HepG2 (cell line): ENCODE results near the gene DNAJC7. TPM values are rescaled to one million over a fixed set of nuclear protein-coding genes. Genes with fewer than 3 reads are reported as not detected.
A peak's percentile ranks its signal among the peaks of the same experiment; 100 is the strongest.

Experiments
- ATAC-seq: fragments of 200-7000 bp; cut with Tn5 transposase; 3 replicates; pipeline ENCODE4 v1.9.1; 2020; ENCODE audit warnings: mild to moderate bottlenecking, moderate library complexity
- BruUV-seq: library from RNA; stranded (reverse); fragments of 400-500 nt; replicated peaks from 2 replicates; lab custom pipeline; 2021; lab: Mats Ljungman, UMichigan
- CTCF ChIA-PET: fragments of 300-600 bp; formaldehyde crosslinking; extraction: SDS; loops from one replicate; lab custom pipeline; 2021; ENCODE audit warnings: low total read pairs, inconsistent platforms, low intra/inter-chr PET ratio; lab: Yijun Ruan, JAX
- POLR2A ChIA-PET: fragments of 350-600 bp; sonication (Branson Sonifier 250); formaldehyde crosslinking; loops from one replicate; lab custom pipeline; 2020; ENCODE audit warnings: antibody characterized with exemption, inconsistent platforms; lab: Yijun Ruan, JAX
- DNase-seq: peaks from one replicate; pipeline ENCODE4 v3.0.0-alpha.2; 2015; ENCODE audit warnings: low spot score
- FAIRE-seq: peaks from 3 replicates; lab custom pipeline; 2011; peaks lifted over from hg19 to GRCh38; lab: Jason Lieb, UNC
- H2AFZ ChIP-seq: one replicate; pipeline ENCODE4 v1.6.1; 2011; ENCODE audit warnings: low read length, inconsistent platforms
- H3K27ac ChIP-seq: fragments of 300-600 bp; 3 replicates; pipeline ENCODE4 v1.8.0; 2011; ENCODE audit warnings: mixed run types, mild to moderate bottlenecking, mixed read lengths, low read length, inconsistent platforms; ENCODE audit not compliant: insufficient read depth; ENCODE audit errors: extremely low read length
- H3K27me3 ChIP-seq, 2 experiments: fragments of 200-600 bp in 1 of 2; 2 replicates in 1 of 2; 3 replicates in 1 of 2; pipeline versions ENCODE4 v1.6.0 to v1.8.0; 2011; ENCODE audit warnings: low read length in 2 of 2, mild to moderate bottlenecking in 2 of 2, moderate library complexity in 2 of 2, inconsistent platforms in 1 of 2; ENCODE audit not compliant: insufficient read depth in 2 of 2, control insufficient read depth in 1 of 2
- H3K36me3 ChIP-seq, 2 experiments: fragments of 200-600 bp in 1 of 2; replicated peaks in 1 of 2; 2 replicates in 1 of 2; 3 replicates in 1 of 2; pipeline versions ENCODE4 v1.5.1 to v1.8.0; 2011; ENCODE audit warnings: low read length in 2 of 2, inconsistent platforms in 1 of 2; ENCODE audit not compliant: insufficient read depth in 2 of 2, control insufficient read depth in 1 of 2
- H3K4me1 ChIP-seq: 2 replicates; pipeline ENCODE4 v1.5.1; 2012; ENCODE audit warnings: low read length, inconsistent platforms; ENCODE audit not compliant: insufficient read depth
- H3K4me2 ChIP-seq: 2 replicates; pipeline ENCODE4 v1.6.0; 2011; ENCODE audit warnings: low read depth, low read length, inconsistent platforms
- H3K4me3 ChIP-seq, 3 experiments: fragments of 200-600 bp in 1 of 3; sonication (generic), shearing (Covaris generic) in 1 of 3; replicated peaks in 1 of 3; 2 replicates each; pipeline ENCODE4 v1.5.1; 2011 to 2016; ENCODE audit warnings: low read length in 3 of 3, inconsistent platforms in 2 of 3, low read depth in 2 of 3, mild to moderate bottlenecking in 2 of 3, control low read depth in 1 of 3, mixed read lengths in 1 of 3; ENCODE audit not compliant: insufficient read depth in 1 of 3
- H3K79me2 ChIP-seq: one replicate; pipeline ENCODE4 v1.6.1; 2011; ENCODE audit warnings: low read length, inconsistent platforms; ENCODE audit not compliant: insufficient read depth
- H3K9ac ChIP-seq: 2 replicates; pipeline ENCODE4 v1.6.0; 2011; ENCODE audit warnings: mild to moderate bottlenecking, low read depth, low read length, inconsistent platforms; ENCODE audit not compliant: insufficient read depth
- H3K9me3 ChIP-seq: 2 replicates; pipeline ENCODE4 v1.5.1; 2012; ENCODE audit warnings: mild to moderate bottlenecking, low read length
- H4K20me1 ChIP-seq: 2 replicates; pipeline ENCODE4 v1.6.0; 2011; ENCODE audit warnings: inconsistent platforms, mild to moderate bottlenecking, low read length, moderate library complexity; ENCODE audit not compliant: insufficient read depth
- ASH2L ChIP-seq: fragments of 300-600, 200-600 bp; sonication (generic); IDR thresholded peaks from 2 replicates; pipeline ENCODE4 v1.7.0; 2017; ENCODE audit warnings: low read depth, mild to moderate bottlenecking, moderate library complexity, mixed read lengths, low read length; ENCODE audit not compliant: insufficient read length
- FOXO1 ChIP-seq: sonication (generic); formaldehyde crosslinking; IDR thresholded peaks from 2 replicates; pipeline ENCODE4 v1.4.0; 2020; ENCODE audit warnings: missing genetic modification reagents
- NFATC3 ChIP-seq: sonication (generic); formaldehyde crosslinking; IDR thresholded peaks from 2 replicates; pipeline ENCODE4 v1.5.1; 2020; ENCODE audit warnings: mild to moderate bottlenecking, missing genetic modification reagents
- NFE2L1 ChIP-seq: sonication (generic); formaldehyde crosslinking; IDR thresholded peaks from 2 replicates; pipeline ENCODE4 v1.4.0; 2020; ENCODE audit warnings: missing genetic modification reagents, mild to moderate bottlenecking, borderline replicate concordance
- SPEN ChIP-seq: sonication (generic); formaldehyde crosslinking; IDR thresholded peaks from 2 replicates; pipeline ENCODE4 v1.5.1; 2020; ENCODE audit warnings: low read depth, mild to moderate bottlenecking, missing genetic modification reagents
- ZNF629 ChIP-seq: sonication (generic); formaldehyde crosslinking; conservative IDR thresholded peaks from 2 replicates; pipeline ENCODE4 v1.5.0; 2020; ENCODE audit warnings: missing genetic modification reagents
- ZNF670 ChIP-seq: sonication (generic); formaldehyde crosslinking; IDR thresholded peaks from 2 replicates; pipeline ENCODE4 v1.8.0; 2022; ENCODE audit warnings: mild to moderate bottlenecking, missing genetic modification reagents, borderline replicate concordance
- ZNF768 ChIP-seq: sonication (generic); formaldehyde crosslinking; IDR thresholded peaks from 2 replicates; pipeline ENCODE4 v1.4.0; 2020; ENCODE audit warnings: missing genetic modification reagents
- WGBS: methylation state at CpG from one replicate; pipeline ENCODE4 v1.1.6; 2017; ENCODE audit warnings: low lambda C conversion rate; 5-methylcytosine and 5-hydroxymethylcytosine counted together
- in situ Hi-C: cut with HindIII; loops from 2 replicates; pipeline ENCODE4 v1.10.0; 2017; ENCODE audit warnings: low pct_unique_long_range_greater_than_20kb; ENCODE audit not compliant: extremely low pct_ligation_motif_present
- intact Hi-C: fragments of 100-400 bp; cut with micrococcal nuclease; formaldehyde crosslinking; loops from one replicate; pipeline ENCODE4 v1.10.0; 2022; ENCODE audit not compliant: unreplicated experiment
- polyA plus RNA-seq, 8 experiments: library from polyadenylated mRNA; depleted of rRNA in 3 of 8; stranded (reverse) in 7 of 8; unstranded in 1 of 8; fragments of >200 nt; fragmentation: Illumina TruSeq in 4 of 8; extraction: Trizol in 4 of 8; gene quantifications; 2 replicates each; pipeline versions ENCODE4 v1.2.1 to v1.2.3, GENCODE V29; 2011 to 2016; ENCODE audit warnings: low read depth in 4 of 8, missing spikeins in 1 of 8, mixed read lengths in 1 of 8; ENCODE audit not compliant: insufficient read depth in 1 of 8
- total RNA-seq, 5 experiments: library from RNA; depleted of rRNA; stranded (reverse); fragments of >200 nt; fragmentation: Illumina TruSeq; extraction: Trizol; gene quantifications; 2 replicates each; pipeline ENCODE4 v1.2.3, GENCODE V29; 2016; ENCODE audit warnings: low read depth in 1 of 5
- TF ChIP-seq, protein P1 (sequence below), 2 experiments: IDR thresholded peaks; 2 replicates each; pipeline ENCODE4 v1.6.1; 2011 to 2012; ENCODE audit warnings: low read length in 2 of 2, borderline replicate concordance in 1 of 2, low read depth in 1 of 2, mild to moderate bottlenecking in 1 of 2, moderate library complexity in 1 of 2
- TF ChIP-seq, protein P2 (sequence below): sonication (generic); formaldehyde crosslinking; IDR thresholded peaks from 2 replicates; pipeline ENCODE4 v1.9.0; 2021; ENCODE audit warnings: missing genetic modification reagents, borderline replicate concordance
- TF ChIP-seq, protein P3 (sequence below): sonication (generic); formaldehyde crosslinking; IDR thresholded peaks from 2 replicates; pipeline ENCODE4 v1.5.0; 2020; ENCODE audit warnings: mild to moderate bottlenecking, low read depth, missing genetic modification reagents, borderline replicate concordance

DNAJC7 gene
- total and polyA plus RNA-seq, 2 of the 13 experiments (the other 11 are each of a cell fraction or from before 2014, with no cell fraction given): 47.7 to 132 TPM

DNA sequence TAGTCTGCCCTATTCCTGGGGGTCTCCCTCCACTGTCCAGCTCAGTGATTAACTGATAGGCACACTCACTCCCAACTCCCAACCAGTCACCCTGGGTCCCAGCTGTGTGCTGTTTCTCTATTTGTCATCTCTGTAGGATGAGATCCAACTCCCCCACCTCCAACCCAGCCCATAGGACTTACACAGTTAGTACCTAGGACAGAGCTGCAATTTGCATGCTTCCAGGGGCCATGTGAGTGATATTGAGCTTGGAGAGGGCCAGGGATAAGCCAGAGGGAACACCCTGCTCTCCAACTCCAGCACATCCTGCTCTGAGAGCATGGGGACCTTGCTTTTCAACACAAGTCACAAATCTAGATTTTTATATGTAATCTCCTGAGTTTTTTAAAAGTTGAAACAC is 24.4 kb upstream of the DNAJC7 start:
- no TSS peak for BruUV-seq
- Histone ChIP-seq H3K4me2 (no peak overlapping the region), H4K20me1 (no peaks in the 10 kb centered on the region), H3K79me2 (no peaks in the 10 kb centered on the region), H3K4me3 (no peak overlapping the region), H3K9me3 (no peaks in the 10 kb centered on the region), H3K27ac (no peak overlapping the region), H3K27me3 (0 out of 5 replicates have a peak, but pooled peaks cover 0 to 4% of the 10 kb centered on the region in 2 experiments), H3K9ac (no peak overlapping the region), H3K36me3 (no peaks in the 10 kb centered on the region), H3K4me1 (peaks cover 11% of the 10 kb centered on the region; the same call in 1 of the 2 replicates), H2AFZ (no peak overlapping the region)
- no peak for FAIRE-seq
- no peak for ATAC-seq
- intact Hi-C loops (no loop called here), in situ Hi-C loops (no loop called here)
- no peak for DNase-seq
- CTCF ChIA-PET: interaction anchor here (1.1 kb wide), 1 partner anchor 13 kb away, joined by 5 read pairs; no protein-coding TSS in a partner anchor
- POLR2A ChIA-PET: interaction anchor here (1.0 kb wide), 1 partner anchor 24 kb away, joined by 3 read pairs; the partner anchor contains the start of gene DNAJC7
- TF ChIP-seq NFE2L1 (CRISPR knock-in tag) (no peak), NFATC3 (CRISPR knock-in tag) (no peak)
- TF ChIP-seq, protein P1, sequence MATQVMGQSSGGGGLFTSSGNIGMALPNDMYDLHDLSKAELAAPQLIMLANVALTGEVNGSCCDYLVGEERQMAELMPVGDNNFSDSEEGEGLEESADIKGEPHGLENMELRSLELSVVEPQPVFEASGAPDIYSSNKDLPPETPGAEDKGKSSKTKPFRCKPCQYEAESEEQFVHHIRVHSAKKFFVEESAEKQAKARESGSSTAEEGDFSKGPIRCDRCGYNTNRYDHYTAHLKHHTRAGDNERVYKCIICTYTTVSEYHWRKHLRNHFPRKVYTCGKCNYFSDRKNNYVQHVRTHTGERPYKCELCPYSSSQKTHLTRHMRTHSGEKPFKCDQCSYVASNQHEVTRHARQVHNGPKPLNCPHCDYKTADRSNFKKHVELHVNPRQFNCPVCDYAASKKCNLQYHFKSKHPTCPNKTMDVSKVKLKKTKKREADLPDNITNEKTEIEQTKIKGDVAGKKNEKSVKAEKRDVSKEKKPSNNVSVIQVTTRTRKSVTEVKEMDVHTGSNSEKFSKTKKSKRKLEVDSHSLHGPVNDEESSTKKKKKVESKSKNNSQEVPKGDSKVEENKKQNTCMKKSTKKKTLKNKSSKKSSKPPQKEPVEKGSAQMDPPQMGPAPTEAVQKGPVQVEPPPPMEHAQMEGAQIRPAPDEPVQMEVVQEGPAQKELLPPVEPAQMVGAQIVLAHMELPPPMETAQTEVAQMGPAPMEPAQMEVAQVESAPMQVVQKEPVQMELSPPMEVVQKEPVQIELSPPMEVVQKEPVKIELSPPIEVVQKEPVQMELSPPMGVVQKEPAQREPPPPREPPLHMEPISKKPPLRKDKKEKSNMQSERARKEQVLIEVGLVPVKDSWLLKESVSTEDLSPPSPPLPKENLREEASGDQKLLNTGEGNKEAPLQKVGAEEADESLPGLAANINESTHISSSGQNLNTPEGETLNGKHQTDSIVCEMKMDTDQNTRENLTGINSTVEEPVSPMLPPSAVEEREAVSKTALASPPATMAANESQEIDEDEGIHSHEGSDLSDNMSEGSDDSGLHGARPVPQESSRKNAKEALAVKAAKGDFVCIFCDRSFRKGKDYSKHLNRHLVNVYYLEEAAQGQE (IDR thresholded peaks at IDR 0.05; ENCODE audit: borderline replicate concordance in 1 of 2, low read depth in 1 of 2, low read length in 2 of 2): 0 out of 4 replicates have a peak, but pooled peaks of 1 of the 2 experiments have one; percentile 31

DNA sequence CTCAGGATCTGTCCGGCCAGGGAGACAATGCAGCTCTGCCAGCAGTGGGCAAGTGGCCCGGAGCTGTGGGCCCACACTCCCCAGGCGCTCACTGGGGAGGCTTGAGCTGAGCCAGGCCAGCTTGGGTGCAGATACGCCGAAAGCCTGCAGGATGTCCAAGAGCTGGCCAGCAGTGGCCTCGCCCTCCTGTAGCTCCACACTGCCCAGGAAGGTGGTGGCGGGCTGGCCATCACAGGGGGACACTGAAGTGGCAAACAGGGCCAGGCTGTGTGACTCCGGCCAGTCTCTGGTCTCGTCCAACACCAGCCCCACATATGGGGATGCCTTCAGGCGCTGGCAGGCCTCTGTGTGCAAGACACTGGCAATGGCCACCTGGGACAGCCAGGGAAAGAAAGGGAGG is 23.6 kb upstream of the DNAJC7 start:
- no peak overlapping the region for H3K9ac ChIP-seq

More for the DNA sequence above, 23.6 kb upstream of the DNAJC7 start:
- Histone ChIP-seq H3K4me3 (no peak overlapping the region), H3K4me2 (no peak overlapping the region), H2AFZ (no peak overlapping the region), H4K20me1 (no peaks in the 10 kb centered on the region), H3K79me2 (no peaks in the 10 kb centered on the region), H3K9me3 (no peaks in the 10 kb centered on the region), H3K27ac (no peak overlapping the region), H3K27me3 (0 out of 5 replicates have a peak, but pooled peaks cover 0 to 4% of the 10 kb centered on the region in 2 experiments), H3K4me1 (peaks cover 11% of the 10 kb centered on the region; the same call in 1 of the 2 replicates), H3K36me3 (no peaks in the 10 kb centered on the region)
- intact Hi-C loops: no loop called here
- DNase-seq (no peak), ATAC-seq (peak; percentile 62), FAIRE-seq (no peak)
- ChIA-PET CTCF (no interaction called here), POLR2A (interaction anchor here (0.8 to 1.4 kb wide), 2 partner anchors 12 to 17 kb away, joined by 3 to 4 read pairs; no protein-coding TSS in a partner anchor)
- BruUV-seq: no TSS peak
- WGBS: 75% methylated on average over 6 of the region's 10 CpGs
- TF ChIP-seq ASH2L (no peak), SPEN (CRISPR knock-in tag) (no peak), FOXO1 (CRISPR knock-in tag) (no peak), ZNF629 (CRISPR knock-in tag) (no peak), ZNF768 (CRISPR knock-in tag) (peak; percentile 95), ZNF670 (CRISPR knock-in tag) (no peak)
- TF ChIP-seq, protein P2, sequence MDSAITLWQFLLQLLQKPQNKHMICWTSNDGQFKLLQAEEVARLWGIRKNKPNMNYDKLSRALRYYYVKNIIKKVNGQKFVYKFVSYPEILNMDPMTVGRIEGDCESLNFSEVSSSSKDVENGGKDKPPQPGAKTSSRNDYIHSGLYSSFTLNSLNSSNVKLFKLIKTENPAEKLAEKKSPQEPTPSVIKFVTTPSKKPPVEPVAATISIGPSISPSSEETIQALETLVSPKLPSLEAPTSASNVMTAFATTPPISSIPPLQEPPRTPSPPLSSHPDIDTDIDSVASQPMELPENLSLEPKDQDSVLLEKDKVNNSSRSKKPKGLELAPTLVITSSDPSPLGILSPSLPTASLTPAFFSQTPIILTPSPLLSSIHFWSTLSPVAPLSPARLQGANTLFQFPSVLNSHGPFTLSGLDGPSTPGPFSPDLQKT: no peak
- TF ChIP-seq, protein P3, sequence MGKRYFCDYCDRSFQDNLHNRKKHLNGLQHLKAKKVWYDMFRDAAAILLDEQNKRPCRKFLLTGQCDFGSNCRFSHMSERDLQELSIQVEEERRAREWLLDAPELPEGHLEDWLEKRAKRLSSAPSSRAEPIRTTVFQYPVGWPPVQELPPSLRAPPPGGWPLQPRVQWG: no peak
- in situ Hi-C loops: no loop called here
